ENCODE data around the gene SIPA1L3. TPM values are rescaled to one million over a fixed set of nuclear protein-coding genes. Genes with fewer than 3 reads are reported as not detected.

Gene SIPA1L3
- polyA plus RNA-seq, 1 of the 3 experiments (the other 2 are of a cell fraction) = 11.6 TPM

GRCh38 chr19:38193445-38193844 is 286.4 kb downstream of the SIPA1L3 start:
- TF ChIP-seq IRF3 (IDR thresholded peaks at IDR 0.05; ENCODE audit: low read depth, low read length) (no peak), USF1 (IDR thresholded peaks at IDR 0.05; ENCODE audit: borderline replicate concordance, low read depth) (no peak), TCF12 (IDR thresholded peaks at IDR 0.05) (no peak), GATA2 (CRISPR knock-in tag; IDR thresholded peaks at IDR 0.05) (no peak), POLR2AphosphoS5 (IDR thresholded peaks at IDR 0.05; ENCODE audit: low read depth, low read length) (no peak), PBX3 (IDR thresholded peaks at IDR 0.05) (no peak), USF2 (IDR thresholded peaks at IDR 0.05; ENCODE audit: borderline replicate concordance, low read depth, low read length) (no peak), FOXJ3 (CRISPR knock-in tag; IDR thresholded peaks at IDR 0.05) (no peak), YY1 (IDR thresholded peaks at IDR 0.05; ENCODE audit: low read depth) (no peak)
- POLR2A ChIA-PET = no interaction called here
- Histone ChIP-seq H3K4me1 (ENCODE audit: control insufficient read depth in 1 of 2, insufficient read depth in 2 of 2, low read depth in 1 of 2, low read length in 1 of 2) (no peaks in the 10 kb centered on the region; a peak in 1 of 4 replicates), H3K79me2 (ENCODE audit: insufficient read depth) (no peaks in the 10 kb centered on the region), H3K4me3 (ENCODE audit: low read depth in 2 of 2, low read length in 1 of 2) (no peak overlapping the region), H3K4me2 (no peak overlapping the region), H4K20me1 (ENCODE audit: insufficient read depth) (no peaks in the 10 kb centered on the region), H3K9ac (no peak overlapping the region), H3K27me3 (ENCODE audit: insufficient read depth) (no peaks in the 10 kb centered on the region), H3K27ac (ENCODE audit: low read depth in 2 of 2, low read length in 1 of 2) (no peak overlapping the region), H3F3A (replicated peaks; ENCODE audit: insufficient read depth) (no peaks in the 10 kb centered on the region), H3K36me3 (replicated peaks in 1 of 2; ENCODE audit: control insufficient read depth in 1 of 2, insufficient read depth in 2 of 2, low read length in 1 of 2) (peaks cover 0 to 3% of the 10 kb centered on the region in 2 experiments), H3K9me3 (no peaks in the 10 kb centered on the region), H3K9me2 (no peaks in the 10 kb centered on the region), H2AFZ (ENCODE audit: low read depth) (no peak overlapping the region)
- DNase-seq = no peak
- CTCF ChIA-PET = interaction anchor here (2.2 kb wide), 1 partner anchor 51 kb away, joined by 6 read pairs; no protein-coding TSS in a partner anchor
- WGBS (ENCODE audit: low lambda C conversion rate) = 94% methylated on average over 27 of the region's 29 CpGs

- Histone ChIP-seq H3K9me3 (no peaks in the 10 kb centered on the region), H3K9me2 (no peaks in the 10 kb centered on the region), H3K9ac (no peak overlapping the region), H4K20me1 (ENCODE audit: insufficient read depth) (no peaks in the 10 kb centered on the region), H3K79me2 (ENCODE audit: insufficient read depth) (no peaks in the 10 kb centered on the region), H3K27ac (ENCODE audit: low read depth in 2 of 2, low read length in 1 of 2) (no peak overlapping the region), H3K36me3 (replicated peaks in 1 of 2; ENCODE audit: control insufficient read depth in 1 of 2, insufficient read depth in 2 of 2, low read length in 1 of 2) (peaks cover 0 to 3% of the 10 kb centered on the region in 2 experiments), H3K4me2 (no peak overlapping the region), H3K4me3 (ENCODE audit: low read depth in 2 of 2, low read length in 1 of 2) (no peak overlapping the region), H3K27me3 (ENCODE audit: insufficient read depth) (no peaks in the 10 kb centered on the region), H3K4me1 (ENCODE audit: control insufficient read depth in 1 of 2, insufficient read depth in 2 of 2, low read depth in 1 of 2, low read length in 1 of 2) (no peaks in the 10 kb centered on the region; a peak in 1 of 4 replicates), H3F3A (replicated peaks; ENCODE audit: insufficient read depth) (no peaks in the 10 kb centered on the region), H2AFZ (ENCODE audit: low read depth) (no peak overlapping the region)
- CTCF ChIA-PET = interaction anchor here (0.6 to 2.2 kb wide), 2 partner anchors 48 to 52 kb away, joined by 3 to 6 read pairs; no protein-coding TSS in a partner anchor
- DNase-seq = no peak
- no peak for TF ChIP-seq YY1 (IDR thresholded peaks at IDR 0.05; ENCODE audit: low read depth)
- POLR2A ChIA-PET = no interaction called here
- WGBS (ENCODE audit: low lambda C conversion rate) = 73% methylated on average over 13 of the region's 13 CpGs
These were observed 287.2 kb downstream of the SIPA1L3 start for GRCh38 chr19:38194061-38194701.

All from SK-N-SH (cell line).